K562 (cell line): ENCODE measurements around the gene LIPH. TPM values are rescaled to one million over a fixed set of nuclear protein-coding genes. Genes with fewer than 3 reads are reported as not detected.

Experiments
- CREM ChIP-seq: IDR thresholded peaks from 2 replicates; pipeline ENCODE4 v1.6.1; 2014; ENCODE audit warnings: antibody characterized with exemption, low read depth
- ESRRA ChIP-seq: fragments of 450-650 bp; IDR thresholded peaks from 2 replicates; pipeline ENCODE4 v1.6.1; 2014; ENCODE audit warnings: low read depth, mild to moderate bottlenecking, moderate library complexity, borderline replicate concordance
- HDGF ChIP-seq: fragments of 450-650 bp; IDR thresholded peaks from 2 replicates; pipeline ENCODE4 v1.6.1; 2016
- HMG20A ChIP-seq: fragments of 450-650 bp; formaldehyde crosslinking; conservative IDR thresholded peaks from 2 replicates; pipeline ENCODE4 v1.4.0; 2020; ENCODE audit warnings: mild to moderate bottlenecking, mixed read lengths
- HNRNPH1 ChIP-seq: fragments of 200-400 bp; formaldehyde crosslinking; optimal IDR thresholded peaks from 2 replicates; pipeline ENCODE3; 2017; ENCODE audit warnings: low read depth, mild to moderate bottlenecking, low read length, moderate library complexity
- L3MBTL2 ChIP-seq: fragments of 450-650 bp; IDR thresholded peaks from 2 replicates; pipeline ENCODE4 v1.6.1; 2016; ENCODE audit warnings: mild to moderate bottlenecking, moderate library complexity
- MGA ChIP-seq: fragments of 450-650 bp; IDR thresholded peaks from 2 replicates; pipeline ENCODE4 v1.6.1; 2016; ENCODE audit warnings: mild to moderate bottlenecking, moderate library complexity
- TAF1 ChIP-seq: IDR thresholded peaks from 2 replicates; pipeline ENCODE4 v1.6.1; 2011; ENCODE audit warnings: mild to moderate bottlenecking, low read length, moderate library complexity; ENCODE audit not compliant: insufficient read depth, control insufficient read depth, severe bottlenecking; ENCODE audit errors: extremely low read depth
- ZC3H4 ChIP-seq: sonication (generic); formaldehyde crosslinking; IDR thresholded peaks from 2 replicates; pipeline ENCODE4 v1.9.0; 2021; ENCODE audit warnings: missing genetic modification reagents, borderline replicate concordance
- ZFX ChIP-seq: sonication (generic); formaldehyde crosslinking; IDR thresholded peaks from 2 replicates; pipeline ENCODE4 v1.8.0; 2022; ENCODE audit warnings: mild to moderate bottlenecking, missing genetic modification reagents, moderate library complexity
- ZNF445 ChIP-seq: fragments of 250-450 bp; sonication (Bioruptor Pico); IDR thresholded peaks from 2 replicates; pipeline ENCODE4 v1.4.0; 2020; ENCODE audit warnings: low read depth, mild to moderate bottlenecking, moderate library complexity
- ZNF717 ChIP-seq: fragments of 250-450 bp; sonication (Bioruptor Pico); IDR thresholded peaks from 2 replicates; pipeline ENCODE4 v1.5.0; 2021
- polyA plus RNA-seq, 8 experiments: library from polyadenylated mRNA; depleted of rRNA in 4 of 8; stranded (reverse) in 5 of 8; unstranded in 3 of 8; fragments of >200 nt; fragmentation: Nextera tagmentation in 2 of 8; fragmentation: Illumina TruSeq in 1 of 8; extraction: Ambion mirVana in 2 of 8; extraction: Trizol in 1 of 8; gene quantifications; 2 replicates each; pipeline versions ENCODE4 v1.2.1 to v1.2.3, GENCODE V29; 2011 to 2014; ENCODE audit warnings: inconsistent platforms in 1 of 8, missing spikeins in 1 of 8
- total RNA-seq, 7 experiments: library from RNA; depleted of rRNA in 6 of 7; stranded (reverse); fragments of >200 nt in 6 of 7; fragmentation: Illumina TruSeq in 2 of 7; extraction: Trizol in 2 of 7; gene quantifications; 2 replicates each; pipeline versions ENCODE4 v1.2.1 to v1.2.3, GENCODE V29; 2011 to 2021; ENCODE audit warnings: low replicate concordance in 1 of 7
- TF ChIP-seq, protein P1 (sequence below), 2 experiments: fragments of 450-650 bp; IDR thresholded peaks; 2 replicates each; pipeline ENCODE4 v1.6.1; 2018; ENCODE audit warnings: mild to moderate bottlenecking in 2 of 2, low read depth in 1 of 2; ENCODE audit not compliant: partially characterized antibody in 2 of 2

The LIPH gene
- total and polyA plus RNA-seq, 9 of the 15 experiments (the other 6 are each of a cell fraction or from before 2014, with no cell fraction given): 0.73 to 1.8 (median 1.3) TPM

DNA sequence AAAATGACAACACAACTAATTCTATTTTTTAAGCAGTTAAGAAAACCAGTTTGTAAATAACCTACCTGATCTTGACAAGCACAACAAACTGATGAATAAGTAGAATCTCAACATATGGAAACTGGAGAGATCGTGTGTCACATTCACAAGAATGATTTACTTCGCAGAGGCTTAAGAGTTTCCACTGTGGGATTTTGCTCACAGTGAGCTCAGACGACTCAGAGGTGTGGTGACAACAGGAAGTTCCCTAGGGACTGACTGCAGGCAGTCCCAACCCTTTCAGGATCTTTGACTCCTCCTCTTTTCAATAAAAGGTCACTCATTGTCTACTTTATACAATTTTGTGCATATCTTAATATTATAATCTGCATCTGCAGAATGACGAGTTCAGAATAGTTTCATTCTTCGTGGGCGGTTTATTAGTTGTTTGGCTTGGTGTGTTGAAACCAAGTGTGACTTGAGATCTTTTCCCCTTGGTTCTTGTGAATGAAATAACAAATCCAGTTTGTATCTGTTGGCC, at the start of gene LIPH (continued):
- TF ChIP-seq MGA: no peak
- TF ChIP-seq ZNF717 (CRISPR knock-in tag): no peak
- TF ChIP-seq, protein P1, sequence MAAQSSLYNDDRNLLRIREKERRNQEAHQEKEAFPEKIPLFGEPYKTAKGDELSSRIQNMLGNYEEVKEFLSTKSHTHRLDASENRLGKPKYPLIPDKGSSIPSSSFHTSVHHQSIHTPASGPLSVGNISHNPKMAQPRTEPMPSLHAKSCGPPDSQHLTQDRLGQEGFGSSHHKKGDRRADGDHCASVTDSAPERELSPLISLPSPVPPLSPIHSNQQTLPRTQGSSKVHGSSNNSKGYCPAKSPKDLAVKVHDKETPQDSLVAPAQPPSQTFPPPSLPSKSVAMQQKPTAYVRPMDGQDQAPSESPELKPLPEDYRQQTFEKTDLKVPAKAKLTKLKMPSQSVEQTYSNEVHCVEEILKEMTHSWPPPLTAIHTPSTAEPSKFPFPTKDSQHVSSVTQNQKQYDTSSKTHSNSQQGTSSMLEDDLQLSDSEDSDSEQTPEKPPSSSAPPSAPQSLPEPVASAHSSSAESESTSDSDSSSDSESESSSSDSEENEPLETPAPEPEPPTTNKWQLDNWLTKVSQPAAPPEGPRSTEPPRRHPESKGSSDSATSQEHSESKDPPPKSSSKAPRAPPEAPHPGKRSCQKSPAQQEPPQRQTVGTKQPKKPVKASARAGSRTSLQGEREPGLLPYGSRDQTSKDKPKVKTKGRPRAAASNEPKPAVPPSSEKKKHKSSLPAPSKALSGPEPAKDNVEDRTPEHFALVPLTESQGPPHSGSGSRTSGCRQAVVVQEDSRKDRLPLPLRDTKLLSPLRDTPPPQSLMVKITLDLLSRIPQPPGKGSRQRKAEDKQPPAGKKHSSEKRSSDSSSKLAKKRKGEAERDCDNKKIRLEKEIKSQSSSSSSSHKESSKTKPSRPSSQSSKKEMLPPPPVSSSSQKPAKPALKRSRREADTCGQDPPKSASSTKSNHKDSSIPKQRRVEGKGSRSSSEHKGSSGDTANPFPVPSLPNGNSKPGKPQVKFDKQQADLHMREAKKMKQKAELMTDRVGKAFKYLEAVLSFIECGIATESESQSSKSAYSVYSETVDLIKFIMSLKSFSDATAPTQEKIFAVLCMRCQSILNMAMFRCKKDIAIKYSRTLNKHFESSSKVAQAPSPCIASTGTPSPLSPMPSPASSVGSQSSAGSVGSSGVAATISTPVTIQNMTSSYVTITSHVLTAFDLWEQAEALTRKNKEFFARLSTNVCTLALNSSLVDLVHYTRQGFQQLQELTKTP (IDR thresholded peaks at IDR 0.05; ENCODE audit: low read depth in 1 of 2, partially characterized antibody in 2 of 2): peak in 1 of 2 experiments; percentile 16
- TF ChIP-seq ESRRA: no peak
- TF ChIP-seq HNRNPH1: no peak
- TF ChIP-seq L3MBTL2: peak; percentile 37; the same call in 1 of the 2 replicates
- no peak for TF ChIP-seq ZC3H4 (CRISPR knock-in tag)
- no peak for TF ChIP-seq ZFX (CRISPR knock-in tag)
- no peak for TF ChIP-seq ZNF445 (CRISPR knock-in tag)
- TF ChIP-seq HMG20A (CRISPR knock-in tag): no peak
- no peak for TF ChIP-seq CREM
- TF ChIP-seq HDGF: no peak
- no peak for TF ChIP-seq TAF1
